K562 (cell line): ENCODE data around the gene CCDC181. TPM values are rescaled to one million over a fixed set of nuclear protein-coding genes. Genes with fewer than 3 reads are reported as not detected.
A peak's percentile ranks its signal among the peaks of the same experiment; 100 is the strongest.

ENCODE experiments used
- ATAC-seq: fragments of 200-7000 bp; cut with Tn5 transposase; 3 replicates; pipeline ENCODE4 v1.9.1; 2020; ENCODE audit warnings: moderate library complexity
- BruUV-seq: library from RNA; stranded (reverse); fragments of 400-500 nt; replicated peaks from 2 replicates; lab custom pipeline; 2021; lab: Mats Ljungman, UMichigan
- CTCF ChIA-PET: fragments of 300-600 bp; formaldehyde crosslinking; extraction: SDS; loops from one replicate; lab custom pipeline; 2021; ENCODE audit warnings: low intra/inter-chr PET ratio; lab: Yijun Ruan, JAX
- POLR2A ChIA-PET: fragments of 300-600, 350-650 bp; sonication (Branson Sonifier 250); formaldehyde crosslinking; extraction: SDS; loops from one replicate; lab custom pipeline; 2021; ENCODE audit warnings: antibody characterized with exemption, inconsistent platforms; lab: Yijun Ruan, JAX
- DNase-seq, 4 experiments: peaks; one replicate each; pipeline versions ENCODE4 v3.0.0 to v3.0.0-alpha.2; 2011 to 2018; ENCODE audit warnings: low spot score in 3 of 4, mixed read lengths in 3 of 4; ENCODE audit errors: extremely low read depth in 1 of 4
- FAIRE-seq: peaks from 2 replicates; lab custom pipeline; 2011; peaks lifted over from hg19 to GRCh38; lab: Jason Lieb, UNC
- H2AFZ ChIP-seq: 2 replicates; pipeline ENCODE4 v1.6.0; 2011; ENCODE audit warnings: low read depth, low read length, control low read depth, inconsistent platforms
- H3K27ac ChIP-seq: fragments of 200-600 bp; 3 replicates; pipeline ENCODE4 v1.8.0; 2011; ENCODE audit warnings: low read depth, mild to moderate bottlenecking, control low read depth, inconsistent platforms, low read length, moderate library complexity, mixed read lengths; ENCODE audit errors: extremely low read depth
- H3K27me3 ChIP-seq, 2 experiments: fragments of 300-600 bp in 1 of 2; 2 replicates in 1 of 2; 3 replicates in 1 of 2; pipeline versions ENCODE4 v1.6.0 to v1.8.0; 2011; ENCODE audit warnings: inconsistent platforms in 2 of 2, low read length in 2 of 2, mild to moderate bottlenecking in 1 of 2, mixed read lengths in 1 of 2, moderate library complexity in 1 of 2; ENCODE audit not compliant: control insufficient read depth in 2 of 2, insufficient read depth in 2 of 2
- H3K36me3 ChIP-seq: fragments of 300-600 bp; 3 replicates; pipeline ENCODE4 v1.8.0; 2011; ENCODE audit warnings: mild to moderate bottlenecking, low read length, inconsistent platforms; ENCODE audit not compliant: control insufficient read depth, insufficient read depth
- H3K4me1 ChIP-seq, 2 experiments: fragments of 200-600 bp in 1 of 2; replicated peaks in 1 of 2; 2 replicates in 1 of 2; 3 replicates in 1 of 2; pipeline versions ENCODE4 v1.5.1 to v1.8.0; 2011; ENCODE audit warnings: inconsistent platforms in 2 of 2, low read length in 2 of 2, mild to moderate bottlenecking in 1 of 2, mixed read lengths in 1 of 2, moderate library complexity in 1 of 2; ENCODE audit not compliant: control insufficient read depth in 2 of 2, insufficient read depth in 2 of 2
- H3K4me2 ChIP-seq: 2 replicates; pipeline ENCODE4 v1.6.1; 2011; ENCODE audit warnings: low read length, control low read depth, inconsistent platforms, mixed read lengths; ENCODE audit not compliant: insufficient read depth
- H3K4me3 ChIP-seq: fragments of 200-600 bp; sonication (generic), shearing (Covaris generic); 2 replicates; pipeline ENCODE4 v1.5.1; 2016; ENCODE audit warnings: control low read depth, inconsistent platforms
- H3K79me2 ChIP-seq: fragments of 200-600 bp; 3 replicates; pipeline ENCODE4 v1.8.0; 2011; ENCODE audit warnings: low read length, inconsistent platforms; ENCODE audit not compliant: control insufficient read depth, insufficient read depth
- H3K9ac ChIP-seq, 2 experiments: 2 replicates each; pipeline versions ENCODE4 v1.6.0 to v1.6.1; 2011; ENCODE audit warnings: low read depth in 2 of 2, low read length in 2 of 2, control low read depth in 1 of 2, inconsistent platforms in 1 of 2, mild to moderate bottlenecking in 1 of 2, mixed read lengths in 1 of 2; ENCODE audit not compliant: insufficient read depth in 1 of 2
- H3K9me1 ChIP-seq: one replicate; pipeline ENCODE4 v1.6.0; 2011; ENCODE audit warnings: inconsistent platforms, mild to moderate bottlenecking, low read length, moderate library complexity; ENCODE audit not compliant: control insufficient read depth, insufficient read depth
- H3K9me3 ChIP-seq: replicated peaks from 2 replicates; pipeline ENCODE4 v1.5.1; 2011; ENCODE audit warnings: low read depth, low read length, inconsistent platforms; ENCODE audit not compliant: control insufficient read depth, insufficient read depth
- H4K20me1 ChIP-seq: replicated peaks from 2 replicates; pipeline ENCODE4 v1.6.1; 2011; ENCODE audit warnings: low read length, inconsistent platforms, mixed read lengths; ENCODE audit not compliant: control insufficient read depth, insufficient read depth
- CBX3 ChIP-seq, 2 experiments: IDR thresholded peaks; 1 replicate in 1 of 2; 2 replicates in 1 of 2; pipeline ENCODE4 v1.6.1; 2012; ENCODE audit warnings: inconsistent platforms in 2 of 2, low read length in 2 of 2, borderline replicate concordance in 1 of 2, control low read depth in 1 of 2
- MAFK ChIP-seq: IDR thresholded peaks from 2 replicates; pipeline ENCODE4 v1.6.1; 2011; ENCODE audit warnings: low read length, improper control_type of control experiment
- PML ChIP-seq: IDR thresholded peaks from 2 replicates; pipeline ENCODE4 v1.6.1; 2012; ENCODE audit warnings: low read length, inconsistent platforms
- RBM25 ChIP-seq: fragments of 200-400 bp; formaldehyde crosslinking; IDR thresholded peaks from 2 replicates; pipeline ENCODE4 v1.6.1; 2018; ENCODE audit warnings: low read length, low read depth, moderate library complexity; ENCODE audit not compliant: severe bottlenecking
- ZNF507 ChIP-seq: conservative IDR thresholded peaks from 2 replicates; pipeline ENCODE4 v1.6.1; 2017; ENCODE audit warnings: missing genetic modification characterization, missing compliant biosample characterization
- WGBS: fragments of 100-300 bp; shearing (Covaris generic); methylation state at CpG from one replicate; pipeline ENCODE4 v1.1.6; 2016; ENCODE audit warnings: low coverage, mixed read lengths; ENCODE audit not compliant: insufficient coverage; ENCODE audit errors: missing lambda C conversion rate; 5-methylcytosine and 5-hydroxymethylcytosine counted together
- in situ Hi-C: fragments of 300-500 bp; cut with MboI; formaldehyde crosslinking; loops from 4 replicates; pipeline ENCODE4 v1.15.0; 2018; ENCODE audit warnings: inconsistent platforms, mixed read lengths
- intact Hi-C: fragments of 100-400 bp; cut with micrococcal nuclease; formaldehyde crosslinking; loops from 2 replicates; pipeline ENCODE4 v1.14.2; 2022
- polyA plus RNA-seq, 8 experiments: library from polyadenylated mRNA; depleted of rRNA in 4 of 8; stranded (reverse) in 5 of 8; unstranded in 3 of 8; fragments of >200 nt; fragmentation: Nextera tagmentation in 2 of 8; fragmentation: Illumina TruSeq in 1 of 8; extraction: Ambion mirVana in 2 of 8; extraction: Trizol in 1 of 8; gene quantifications; 2 replicates each; pipeline versions ENCODE4 v1.2.1 to v1.2.3, GENCODE V29; 2011 to 2014; ENCODE audit warnings: inconsistent platforms in 1 of 8, missing spikeins in 1 of 8
- total RNA-seq, 7 experiments: library from RNA; depleted of rRNA in 6 of 7; stranded (reverse); fragments of >200 nt in 6 of 7; fragmentation: Illumina TruSeq in 2 of 7; extraction: Trizol in 2 of 7; gene quantifications; 2 replicates each; pipeline versions ENCODE4 v1.2.1 to v1.2.3, GENCODE V29; 2011 to 2021; ENCODE audit warnings: low replicate concordance in 1 of 7
- TF ChIP-seq, protein P1 (sequence below): fragments of 450-650 bp; IDR thresholded peaks from 2 replicates; pipeline ENCODE4 v1.6.1; 2018; ENCODE audit warnings: mild to moderate bottlenecking, low read depth; ENCODE audit not compliant: partially characterized antibody

The CCDC181 gene
- total and polyA plus RNA-seq, 9 of the 15 experiments (the other 6 are each of a cell fraction or from before 2014, with no cell fraction given), result 0.04 to 0.14 TPM; not detected in 7

DNA sequence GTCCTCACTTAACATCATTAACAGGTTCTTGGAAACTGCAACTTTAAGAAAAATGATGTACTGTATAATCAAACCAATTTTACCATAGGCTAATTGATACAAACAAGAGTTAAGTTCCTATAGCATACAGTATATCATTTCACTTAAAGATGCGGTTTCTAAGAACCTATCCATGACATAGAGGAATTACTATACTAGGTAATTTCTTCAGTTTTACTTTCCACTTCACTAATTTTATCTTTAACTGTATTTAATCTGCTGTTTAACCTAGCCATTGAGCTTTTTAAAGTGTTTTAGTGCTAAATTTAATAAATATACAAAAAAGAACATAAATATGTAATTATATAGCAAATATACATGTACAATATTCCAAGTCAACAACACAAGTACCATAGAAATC lies 30.2 kb upstream of the CCDC181 start:
- H2AFZ ChIP-seq, result no peak overlapping the region
- no peaks in the 10 kb centered on the region for H3K79me2 ChIP-seq
- intact Hi-C loops (no loop called here), in situ Hi-C loops (no loop called here)
- 13% methylated on average over 1 of the region's 1 CpG for whole genome bisulfite sequencing
- no peak overlapping the region for H3K4me3 ChIP-seq
- H3K27me3 ChIP-seq, result no peaks in the 10 kb centered on the region
- H3K9me3 ChIP-seq, result peaks cover 4% of the 10 kb centered on the region; the same call in 1 of the 2 replicates
- no peaks in the 10 kb centered on the region for H4K20me1 ChIP-seq
- CTCF ChIA-PET, result no interaction called here
- no peak overlapping the region for H3K4me2 ChIP-seq
- peaks cover 0 to 4% of the 10 kb centered on the region in 2 experiments; a peak in 1 of 5 replicates for H3K4me1 ChIP-seq
- no peak for TF ChIP-seq MAFK
- TF ChIP-seq CBX3 (IDR thresholded peaks at IDR 0.05; ENCODE audit: borderline replicate concordance in 1 of 2, low read length in 2 of 2), result peak in 1 of 2 experiments; percentile 73; a peak in 2 of 3 replicates
- no peak for TF ChIP-seq ZNF507 (tag)
- TF ChIP-seq, protein P1, sequence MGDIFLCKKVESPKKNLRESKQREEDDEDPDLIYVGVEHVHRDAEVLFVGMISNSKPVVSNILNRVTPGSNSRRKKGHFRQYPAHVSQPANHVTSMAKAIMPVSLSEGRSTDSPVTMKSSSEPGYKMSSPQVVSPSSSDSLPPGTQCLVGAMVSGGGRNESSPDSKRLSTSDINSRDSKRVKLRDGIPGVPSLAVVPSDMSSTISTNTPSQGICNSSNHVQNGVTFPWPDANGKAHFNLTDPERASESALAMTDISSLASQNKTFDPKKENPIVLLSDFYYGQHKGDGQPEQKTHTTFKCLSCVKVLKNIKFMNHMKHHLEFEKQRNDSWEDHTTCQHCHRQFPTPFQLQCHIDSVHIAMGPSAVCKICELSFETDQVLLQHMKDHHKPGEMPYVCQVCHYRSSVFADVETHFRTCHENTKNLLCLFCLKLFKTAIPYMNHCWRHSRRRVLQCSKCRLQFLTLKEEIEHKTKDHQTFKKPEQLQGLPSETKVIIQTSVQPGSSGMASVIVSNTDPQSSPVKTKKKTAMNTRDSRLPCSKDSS, result peak; percentile 46
- TF ChIP-seq RBM25, result peak; percentile 86
- TF ChIP-seq PML, result no peak
- no peaks in the 10 kb centered on the region for H3K9me1 ChIP-seq
- ATAC-seq (no peak), DNase-seq (no peak), FAIRE-seq (no peak)
- no TSS peak for BruUV-seq
- no peak overlapping the region for H3K27ac ChIP-seq
- no peaks in the 10 kb centered on the region for H3K36me3 ChIP-seq
- H3K9ac ChIP-seq, result no peak overlapping the region
- POLR2A ChIA-PET, result no interaction called here
